Measurements from ENCODE around the gene ZNF649.

GRCh38 chr19:51903192-51903591 lies 1.6 kb downstream of the ZNF649 start:
- TF ChIP-seq EZH2 (IDR thresholded peaks at IDR 0.05; ENCODE audit: low read length, unreplicated experiment) (no peak), CTCF (conservative IDR thresholded peaks at IDR 0.05; ENCODE audit: low read depth, low read length) (no peak)

Measured in PC-3 (cell line).